ENCODE results near the gene TAB2. TPM values are rescaled to one million over a fixed set of nuclear protein-coding genes. Genes with fewer than 3 reads are reported as not detected.

The TAB2 gene
- total RNA-seq, 4 donors from 2014 or later: 24.1 to 93.6 (median 51.7) TPM

- Histone ChIP-seq H3K36me3 (no peaks in the 10 kb centered on the region), H3K27ac (no peak overlapping the region), H3K4me1 (no peaks in the 10 kb centered on the region), H3K27me3 (no peaks in the 10 kb centered on the region), H3K4me3 (no peak overlapping the region), H3K9me3 (no peaks in the 10 kb centered on the region)
- no peak for TF ChIP-seq CTCF (IDR thresholded peaks at IDR 0.05)
- no peak for TF ChIP-seq POLR2A (IDR thresholded peaks at IDR 0.05)
- intact Hi-C loops (cut with DNase I; ENCODE audit: low total_unique reads): no loop called here
- DNase-seq: no peak
Observed at GRCh38 chr6:149284904-149285303, 32.6 kb upstream of the TAB2 start.

GRCh38 chr6:149285626-149286025, 31.9 kb upstream of the TAB2 start:
- H3K4me3 ChIP-seq: no peak overlapping the region
- H3K27ac ChIP-seq: no peak overlapping the region
- H3K27me3 ChIP-seq: no peaks in the 10 kb centered on the region
- TF ChIP-seq POLR2A (IDR thresholded peaks at IDR 0.05) (no peak), CTCF (IDR thresholded peaks at IDR 0.05) (no peak)
- DNase-seq: no peak
- intact Hi-C loops (cut with DNase I; ENCODE audit: low total_unique reads): no loop called here
- H3K9me3 ChIP-seq: no peaks in the 10 kb centered on the region
- H3K36me3 ChIP-seq: no peaks in the 10 kb centered on the region
- H3K4me1 ChIP-seq: no peaks in the 10 kb centered on the region

GRCh38 chr6:149286905-149287304, 30.6 kb upstream of the TAB2 start:
- Histone ChIP-seq H3K9me3 (no peaks in the 10 kb centered on the region), H3K4me1 (no peaks in the 10 kb centered on the region), H3K4me3 (no peak overlapping the region), H3K27me3 (no peaks in the 10 kb centered on the region), H3K27ac (no peak overlapping the region), H3K36me3 (no peaks in the 10 kb centered on the region)
- no peak for DNase-seq
- intact Hi-C loops (cut with DNase I; ENCODE audit: low total_unique reads): no loop called here
- TF ChIP-seq CTCF (IDR thresholded peaks at IDR 0.05) (no peak), POLR2A (IDR thresholded peaks at IDR 0.05) (no peak)

GRCh38 chr6:149289192-149289781, 28.2 kb upstream of the TAB2 start:
- Histone ChIP-seq H3K9me3 (no peaks in the 10 kb centered on the region), H3K36me3 (no peaks in the 10 kb centered on the region), H3K4me3 (no peak overlapping the region), H3K27ac (no peak overlapping the region), H3K27me3 (no peaks in the 10 kb centered on the region), H3K4me1 (no peaks in the 10 kb centered on the region)
- intact Hi-C loops (cut with DNase I; ENCODE audit: low total_unique reads): no loop called here
- TF ChIP-seq CTCF (IDR thresholded peaks at IDR 0.05): no peak
- TF ChIP-seq POLR2A (IDR thresholded peaks at IDR 0.05): no peak
- DNase-seq: no peak

- DNase-seq: no peak
- Histone ChIP-seq H3K4me1 (no peaks in the 10 kb centered on the region), H3K9me3 (no peaks in the 10 kb centered on the region), H3K27me3 (no peaks in the 10 kb centered on the region), H3K36me3 (no peaks in the 10 kb centered on the region), H3K4me3 (no peak overlapping the region), H3K27ac (no peak overlapping the region)
- TF ChIP-seq POLR2A (IDR thresholded peaks at IDR 0.05) (no peak), CTCF (IDR thresholded peaks at IDR 0.05) (no peak)
- intact Hi-C loops (cut with DNase I; ENCODE audit: low total_unique reads): no loop called here
Observed at GRCh38 chr6:149289966-149290365, 27.5 kb upstream of the TAB2 start.

Data from uterus (tissue), 4 donors.